MM.1S (cell line): ENCODE data around the gene ADGRD1.

ENCODE experiments used
- DNase-seq: peaks from one replicate; pipeline ENCODE4 v3.0.0-alpha.2; 2015
- H2AFZ ChIP-seq: fragments of 300-600 bp; sonication (generic); 2 replicates; pipeline ENCODE4 v1.6.0; 2016; ENCODE audit warnings: antibody characterized with exemption, low read length
- H3F3A ChIP-seq: fragments of 300-600 bp; sonication (generic); 2 replicates; pipeline ENCODE4 v1.6.1; 2016; ENCODE audit warnings: mild to moderate bottlenecking, antibody characterized with exemption, low read length, moderate library complexity, mixed read lengths; ENCODE audit not compliant: insufficient read depth
- H3K27ac ChIP-seq: fragments of 300-600 bp; sonication (generic); 2 replicates; pipeline ENCODE4 v1.5.1; 2016; ENCODE audit warnings: mild to moderate bottlenecking, low read length
- H3K27me3 ChIP-seq: fragments of 300-600 bp; sonication (generic); replicated peaks from 2 replicates; pipeline ENCODE4 v1.6.0; 2016; ENCODE audit warnings: low read length; ENCODE audit not compliant: insufficient read depth
- H3K36me3 ChIP-seq: fragments of 300-600 bp; sonication (generic); replicated peaks from 2 replicates; pipeline ENCODE4 v1.6.1; 2016; ENCODE audit warnings: mild to moderate bottlenecking, low read length, mixed read lengths; ENCODE audit not compliant: insufficient read depth
- H3K4me1 ChIP-seq: fragments of 300-600 bp; sonication (generic); 2 replicates; pipeline ENCODE4 v1.6.1; 2016; ENCODE audit warnings: low read length, mixed read lengths
- H3K4me2 ChIP-seq: fragments of 300-600 bp; sonication (generic); 2 replicates; pipeline ENCODE4 v1.6.0; 2016; ENCODE audit warnings: low read depth, low read length
- H3K4me3 ChIP-seq: fragments of 300-600 bp; sonication (generic); 2 replicates; pipeline ENCODE4 v1.5.1; 2016; ENCODE audit warnings: low read length, mixed read lengths
- H3K79me2 ChIP-seq: fragments of 300-600 bp; sonication (generic); 2 replicates; pipeline ENCODE4 v1.6.1; 2016; ENCODE audit warnings: mixed run types, low read length, mixed read lengths
- H3K9ac ChIP-seq: fragments of 300-600 bp; sonication (generic); 2 replicates; pipeline ENCODE4 v1.6.1; 2016; ENCODE audit warnings: low read length, mixed read lengths
- H3K9me2 ChIP-seq: fragments of 300-600 bp; sonication (generic); replicated peaks from 2 replicates; pipeline ENCODE4 v1.6.1; 2016; ENCODE audit warnings: mild to moderate bottlenecking, low read length, mixed read lengths; ENCODE audit not compliant: insufficient read depth
- H3K9me3 ChIP-seq: fragments of 300-600 bp; sonication (generic); replicated peaks from 2 replicates; pipeline ENCODE4 v1.6.1; 2016; ENCODE audit warnings: mild to moderate bottlenecking, low read length, mixed read lengths; ENCODE audit not compliant: insufficient read depth
- H4K20me1 ChIP-seq: fragments of 300-600 bp; sonication (generic); 2 replicates; pipeline ENCODE4 v1.6.1; 2016; ENCODE audit warnings: mild to moderate bottlenecking, low read length, moderate library complexity, mixed read lengths; ENCODE audit not compliant: insufficient read depth
- CTCF ChIP-seq: fragments of 300-600 bp; sonication (generic); IDR thresholded peaks from 2 replicates; pipeline ENCODE4 v1.5.1; 2016; ENCODE audit warnings: antibody characterized with exemption, low read length, mixed read lengths
- EZH2 ChIP-seq: fragments of 300-600 bp; sonication (generic); optimal IDR thresholded peaks from 2 replicates; pipeline ENCODE3; 2017; ENCODE audit warnings: low read depth, mild to moderate bottlenecking, antibody characterized with exemption, low read length, mixed read lengths
- EZH2phosphoT487 ChIP-seq: fragments of 300-600 bp; sonication (generic); IDR thresholded peaks from 2 replicates; pipeline ENCODE4 v1.6.1; 2018; ENCODE audit warnings: antibody characterized with exemption, low read length

Gene ADGRD1

GRCh38 chr12:131177599-131177998, 223.9 kb downstream of the ADGRD1 start:
- H3K27me3 ChIP-seq, result no peaks in the 10 kb centered on the region
- no peak for DNase-seq
- no peak overlapping the region for H2AFZ ChIP-seq
- TF ChIP-seq EZH2 (no peak), CTCF (no peak), EZH2phosphoT487 (no peak)
- H3K9me3 ChIP-seq, result no peaks in the 10 kb centered on the region
- H3K9ac ChIP-seq, result no peak overlapping the region
- H3K9me2 ChIP-seq, result no peaks in the 10 kb centered on the region
- H3F3A ChIP-seq, result no peaks in the 10 kb centered on the region
- no peak overlapping the region for H3K27ac ChIP-seq
- H3K4me1 ChIP-seq, result no peaks in the 10 kb centered on the region
- no peak overlapping the region for H3K4me2 ChIP-seq
- no peak overlapping the region for H3K4me3 ChIP-seq
- no peaks in the 10 kb centered on the region for H4K20me1 ChIP-seq
- H3K79me2 ChIP-seq, result no peaks in the 10 kb centered on the region
- H3K36me3 ChIP-seq, result no peaks in the 10 kb centered on the region

GRCh38 chr12:131187602-131188001, 233.9 kb downstream of the ADGRD1 start:
- H3K27ac ChIP-seq, result no peak overlapping the region
- no peaks in the 10 kb centered on the region for H3K9me2 ChIP-seq
- no peak overlapping the region for H3K9ac ChIP-seq
- H3F3A ChIP-seq, result no peaks in the 10 kb centered on the region
- H3K4me1 ChIP-seq, result no peaks in the 10 kb centered on the region
- H3K4me3 ChIP-seq, result no peak overlapping the region
- TF ChIP-seq EZH2, result no peak
- no peak for TF ChIP-seq EZH2phosphoT487
- no peak for TF ChIP-seq CTCF
- H2AFZ ChIP-seq, result no peak overlapping the region
- H3K4me2 ChIP-seq, result no peak overlapping the region
- DNase-seq, result no peak
- H3K9me3 ChIP-seq, result no peaks in the 10 kb centered on the region
- no peaks in the 10 kb centered on the region for H3K27me3 ChIP-seq
- H3K79me2 ChIP-seq, result no peaks in the 10 kb centered on the region
- H3K36me3 ChIP-seq, result no peaks in the 10 kb centered on the region
- H4K20me1 ChIP-seq, result no peaks in the 10 kb centered on the region

- H3K4me1 ChIP-seq, result no peaks in the 10 kb centered on the region
- no peaks in the 10 kb centered on the region for H3K9me2 ChIP-seq
- no peaks in the 10 kb centered on the region for H3K9me3 ChIP-seq
- H3K4me3 ChIP-seq, result no peak overlapping the region
- DNase-seq, result no peak
- H4K20me1 ChIP-seq, result no peaks in the 10 kb centered on the region
- H3K79me2 ChIP-seq, result no peaks in the 10 kb centered on the region
- no peak overlapping the region for H3K9ac ChIP-seq
- H3K27ac ChIP-seq, result no peak overlapping the region
- H3K36me3 ChIP-seq, result no peaks in the 10 kb centered on the region
- no peaks in the 10 kb centered on the region for H3K27me3 ChIP-seq
- H3K4me2 ChIP-seq, result no peak overlapping the region
- no peak overlapping the region for H2AFZ ChIP-seq
- TF ChIP-seq EZH2 (no peak), EZH2phosphoT487 (no peak), CTCF (no peak)
- no peaks in the 10 kb centered on the region for H3F3A ChIP-seq
Measured at GRCh38 chr12:131188131-131189050, 234.7 kb downstream of the ADGRD1 start.
